ENCODE data around the gene TMEM158.

DNA sequence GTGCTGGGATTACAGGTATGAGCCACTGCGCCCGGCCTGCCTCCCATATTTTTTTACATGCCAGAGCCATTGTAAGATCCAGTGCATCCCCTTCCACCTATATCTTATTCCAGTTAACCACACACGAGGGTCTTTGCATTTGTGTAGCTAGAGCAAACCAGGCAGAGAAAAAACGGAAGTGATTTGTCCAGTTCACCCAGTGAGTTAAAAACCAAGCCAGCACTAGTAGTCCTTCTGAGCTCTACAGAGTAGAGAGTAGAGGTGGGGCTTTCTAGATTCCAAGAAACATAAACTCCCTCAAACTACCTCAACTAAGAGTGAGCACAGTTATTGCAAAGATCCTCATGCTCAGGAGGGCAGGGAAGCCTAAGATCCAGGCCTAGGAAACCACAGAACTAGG lies 34.7 kb downstream of the TMEM158 start:
- TF ChIP-seq EGR1 (IDR thresholded peaks at IDR 0.05), result no peak
- TF ChIP-seq, protein P1, sequence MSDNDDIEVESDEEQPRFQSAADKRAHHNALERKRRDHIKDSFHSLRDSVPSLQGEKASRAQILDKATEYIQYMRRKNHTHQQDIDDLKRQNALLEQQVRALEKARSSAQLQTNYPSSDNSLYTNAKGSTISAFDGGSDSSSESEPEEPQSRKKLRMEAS (IDR thresholded peaks at IDR 0.05), result no peak
